HCT116 (cell line): ENCODE results near the gene RGSL1. TPM values are rescaled to one million over a fixed set of nuclear protein-coding genes. Genes with fewer than 3 reads are reported as not detected.

Experiments used
- ATAC-seq: fragments of 200-7000 bp; cut with Tn5 transposase; 2 replicates; pipeline ENCODE4 v1.9.1; 2020; ENCODE audit warnings: mild to moderate bottlenecking, moderate library complexity
- BruUV-seq: library from RNA; stranded (reverse); fragments of 400-500 nt; replicated peaks from 2 replicates; lab custom pipeline; 2021; lab: Mats Ljungman, UMichigan
- CTCF ChIA-PET: fragments of 300-600 bp; sonication (Branson Sonifier 250); formaldehyde crosslinking; loops from one replicate; lab custom pipeline; 2021; ENCODE audit warnings: antibody characterized with exemption; lab: Charles Lee
- POLR2A ChIA-PET: fragments of 300-600, 350-600 bp; sonication (Branson Sonifier 250); formaldehyde crosslinking; loops from one replicate; lab custom pipeline; 2021; ENCODE audit warnings: antibody characterized with exemption; lab: Charles Lee
- RAD21 ChIA-PET, 2 experiments: fragments of 300-600 bp; sonication (Branson Sonifier 250); formaldehyde crosslinking; loops; one replicate each; lab custom pipeline; 2023; ENCODE audit warnings: low total read pairs in 2 of 2; ENCODE audit not compliant: uncharacterized antibody in 2 of 2, unreplicated experiment in 2 of 2, low non-redundant PET in 1 of 2; lab: Charles Lee
- DNase-seq: peaks from one replicate; pipeline ENCODE4 v3.0.0-alpha.2; 2010; ENCODE audit warnings: low read depth, low spot score
- H2AFZ ChIP-seq: fragments of 200-600 bp; shearing (Covaris generic), sonication (generic); 2 replicates; pipeline ENCODE4 v1.6.1; 2017; ENCODE audit warnings: low read depth, mixed run types, mixed read lengths, antibody characterized with exemption, low read length; ENCODE audit not compliant: poor library complexity, severe bottlenecking
- H3K27ac ChIP-seq: 2 replicates; pipeline ENCODE4 v1.5.1; 2012; ENCODE audit warnings: low read depth, low read length
- H3K27me3 ChIP-seq: fragments of 200-600 bp; sonication (generic); 2 replicates; pipeline ENCODE4 v1.6.1; 2016; ENCODE audit warnings: mixed run types, low read length, mixed read lengths; ENCODE audit not compliant: insufficient read depth
- H3K36me3 ChIP-seq, 2 experiments: fragments of 200-500 bp in 1 of 2; fragments of 200-600 bp in 1 of 2; sonication (Bioruptor generic) in 1 of 2; sonication (generic) in 1 of 2; 2 replicates each; pipeline versions ENCODE4 v1.5.1 to v1.6.1; 2014 to 2016; ENCODE audit warnings: low read length in 2 of 2, inconsistent platforms in 1 of 2, mixed read lengths in 1 of 2, mixed run types in 1 of 2; ENCODE audit not compliant: insufficient read depth in 2 of 2, control insufficient read depth in 1 of 2
- H3K4me1 ChIP-seq, 2 experiments: fragments of 200-600 bp in 1 of 2; sonication (generic) in 1 of 2; 2 replicates each; pipeline versions ENCODE4 v1.5.1 to v1.6.1; 2012 to 2017; ENCODE audit warnings: low read length in 2 of 2, inconsistent platforms in 1 of 2, mild to moderate bottlenecking in 1 of 2, mixed read lengths in 1 of 2, mixed run types in 1 of 2, moderate library complexity in 1 of 2; ENCODE audit not compliant: insufficient read depth in 2 of 2, control insufficient read depth in 1 of 2
- H3K4me2 ChIP-seq: fragments of 200-600 bp; sonication (generic); 2 replicates; pipeline ENCODE4 v1.6.1; 2017; ENCODE audit warnings: mixed run types, low read length, mixed read lengths
- H3K4me3 ChIP-seq, 2 experiments: fragments of 200-600 bp in 1 of 2; sonication (generic) in 1 of 2; replicated peaks in 1 of 2; 2 replicates each; pipeline ENCODE4 v1.5.1; 2011 to 2016; ENCODE audit warnings: low read length in 2 of 2, control low read depth in 1 of 2, low read depth in 1 of 2, mild to moderate bottlenecking in 1 of 2, mixed read lengths in 1 of 2, mixed run types in 1 of 2
- H3K79me2 ChIP-seq: fragments of 200-600 bp; sonication (generic); 2 replicates; pipeline ENCODE4 v1.6.1; 2017; ENCODE audit warnings: mild to moderate bottlenecking, mixed run types, low read length, moderate library complexity, mixed read lengths; ENCODE audit not compliant: insufficient read depth
- H3K9ac ChIP-seq: fragments of 200-600 bp; sonication (generic); 2 replicates; pipeline ENCODE4 v1.6.1; 2016; ENCODE audit warnings: low read length, mixed read lengths
- H3K9me2 ChIP-seq: fragments of 200-600 bp; sonication (generic), shearing (Covaris generic); 2 replicates; pipeline ENCODE4 v1.6.1; 2017; ENCODE audit warnings: mixed run types, mild to moderate bottlenecking, moderate library complexity; ENCODE audit not compliant: insufficient read depth
- H3K9me3 ChIP-seq, 2 experiments: fragments of 200-500 bp in 1 of 2; fragments of 200-600 bp in 1 of 2; sonication (Bioruptor generic) in 1 of 2; sonication (generic) in 1 of 2; 2 replicates each; pipeline ENCODE4 v1.6.1; 2014 to 2017; ENCODE audit warnings: low read length in 2 of 2, mixed read lengths in 2 of 2, inconsistent platforms in 1 of 2, low read depth in 1 of 2, mild to moderate bottlenecking in 1 of 2, mixed run types in 1 of 2, moderate library complexity in 1 of 2; ENCODE audit not compliant: control insufficient read depth in 1 of 2, insufficient read depth in 1 of 2
- H4K20me1 ChIP-seq: fragments of 200-600 bp; sonication (generic), shearing (Covaris generic); 2 replicates; pipeline ENCODE4 v1.6.1; 2017; ENCODE audit warnings: mixed run types, mild to moderate bottlenecking, moderate library complexity; ENCODE audit not compliant: insufficient read depth
- CEBPB ChIP-seq: IDR thresholded peaks from 2 replicates; pipeline ENCODE4 v1.6.1; 2012; ENCODE audit warnings: low read depth
- CTCF ChIP-seq, 3 experiments: fragments of 200-600 bp in 1 of 3; sonication (generic) in 1 of 3; IDR thresholded peaks in 2 of 3; conservative IDR thresholded peaks in 1 of 3; 2 replicates each; pipeline ENCODE4 v1.5.1; 2012 to 2017; ENCODE audit warnings: low read depth in 2 of 3, low read length in 2 of 3, antibody characterized with exemption in 1 of 3, borderline replicate concordance in 1 of 3, control low read depth in 1 of 3, mild to moderate bottlenecking in 1 of 3, mixed read lengths in 1 of 3, mixed run types in 1 of 3, moderate library complexity in 1 of 3; ENCODE audit not compliant: insufficient read depth in 1 of 3
- EGR1 ChIP-seq: IDR thresholded peaks from 2 replicates; pipeline ENCODE4 v1.6.1; 2012; ENCODE audit warnings: low read depth
- EZH2 ChIP-seq: fragments of 200-600 bp; sonication (generic); IDR thresholded peaks from 2 replicates; pipeline ENCODE4 v1.6.1; 2017; ENCODE audit warnings: antibody characterized with exemption, mixed run types
- FOSL1 ChIP-seq: IDR thresholded peaks from 2 replicates; pipeline ENCODE4 v1.6.1; 2012; ENCODE audit warnings: low read depth
- JUND ChIP-seq: IDR thresholded peaks from 2 replicates; pipeline ENCODE4 v1.6.1; 2012
- MAX ChIP-seq: IDR thresholded peaks from 2 replicates; pipeline ENCODE4 v1.6.1; 2012
- SP1 ChIP-seq: IDR thresholded peaks from 2 replicates; pipeline ENCODE4 v1.6.1; 2012; ENCODE audit warnings: low read depth
- YY1 ChIP-seq: IDR thresholded peaks from 2 replicates; pipeline ENCODE4 v1.6.1; 2011; ENCODE audit warnings: low read length, low read depth, moderate library complexity, mild to moderate bottlenecking; ENCODE audit not compliant: insufficient replicate concordance; ENCODE audit errors: extremely low read depth
- ZFX ChIP-seq: fragments of 450-650 bp; IDR thresholded peaks from 2 replicates; pipeline ENCODE4 v1.6.1; 2017
- intact Hi-C: fragments of 100-400 bp; cut with micrococcal nuclease; formaldehyde crosslinking; loops from 2 replicates; pipeline ENCODE4 v1.10.0; 2022
- total RNA-seq: library from RNA; stranded (reverse); gene quantifications from one replicate; pipeline ENCODE4 v1.2.1, GENCODE V29; 2021; ENCODE audit not compliant: unreplicated experiment
- TF ChIP-seq, protein P1 (sequence below): IDR thresholded peaks from 2 replicates; pipeline ENCODE4 v1.6.1; 2012; ENCODE audit warnings: low read depth
- TF ChIP-seq, protein P2 (sequence below): IDR thresholded peaks from 2 replicates; pipeline ENCODE4 v1.6.1; 2011; ENCODE audit warnings: mild to moderate bottlenecking, low read length, moderate library complexity; ENCODE audit not compliant: insufficient replicate concordance; ENCODE audit errors: extremely low read depth

Gene RGSL1
- total RNA-seq, 1 experiment from 2014 or later: not detected

- RAD21 ChIA-PET: interaction anchor here (1.7 to 2.2 kb wide), 4 partner anchors 180 to 183 kb away, joined by 5 to 13 read pairs (median 10); no protein-coding TSS in a partner anchor
- Histone ChIP-seq H3K9ac (no peak overlapping the region), H3K79me2 (no peaks in the 10 kb centered on the region), H4K20me1 (no peaks in the 10 kb centered on the region), H3K9me2 (no peaks in the 10 kb centered on the region), H3K9me3 (no peaks in the 10 kb centered on the region), H3K4me3 (no peak overlapping the region), H3K36me3 (peaks cover 12 to 17% of the 10 kb centered on the region in 2 experiments; a peak in 3 of 4 replicates), H3K4me2 (no peak overlapping the region), H3K27ac (no peak overlapping the region), H3K27me3 (no peaks in the 10 kb centered on the region), H3K4me1 (peaks cover 0 to 21% of the 10 kb centered on the region in 2 experiments; a peak in 3 of 4 replicates), H2AFZ (no peak overlapping the region)
- TF ChIP-seq EZH2 (no peak), SP1 (no peak), CTCF (IDR thresholded peaks at IDR 0.05 in 2 of 3, conservative IDR thresholded peaks at IDR 0.05 in 1 of 3; ENCODE audit: borderline replicate concordance in 1 of 3, insufficient read depth in 1 of 3, low read depth in 2 of 3, low read length in 2 of 3) (no peak), ZFX (no peak), MAX (no peak), EGR1 (no peak), CEBPB (no peak), JUND (no peak), YY1 (no peak), FOSL1 (no peak)
- TF ChIP-seq, protein P1, sequence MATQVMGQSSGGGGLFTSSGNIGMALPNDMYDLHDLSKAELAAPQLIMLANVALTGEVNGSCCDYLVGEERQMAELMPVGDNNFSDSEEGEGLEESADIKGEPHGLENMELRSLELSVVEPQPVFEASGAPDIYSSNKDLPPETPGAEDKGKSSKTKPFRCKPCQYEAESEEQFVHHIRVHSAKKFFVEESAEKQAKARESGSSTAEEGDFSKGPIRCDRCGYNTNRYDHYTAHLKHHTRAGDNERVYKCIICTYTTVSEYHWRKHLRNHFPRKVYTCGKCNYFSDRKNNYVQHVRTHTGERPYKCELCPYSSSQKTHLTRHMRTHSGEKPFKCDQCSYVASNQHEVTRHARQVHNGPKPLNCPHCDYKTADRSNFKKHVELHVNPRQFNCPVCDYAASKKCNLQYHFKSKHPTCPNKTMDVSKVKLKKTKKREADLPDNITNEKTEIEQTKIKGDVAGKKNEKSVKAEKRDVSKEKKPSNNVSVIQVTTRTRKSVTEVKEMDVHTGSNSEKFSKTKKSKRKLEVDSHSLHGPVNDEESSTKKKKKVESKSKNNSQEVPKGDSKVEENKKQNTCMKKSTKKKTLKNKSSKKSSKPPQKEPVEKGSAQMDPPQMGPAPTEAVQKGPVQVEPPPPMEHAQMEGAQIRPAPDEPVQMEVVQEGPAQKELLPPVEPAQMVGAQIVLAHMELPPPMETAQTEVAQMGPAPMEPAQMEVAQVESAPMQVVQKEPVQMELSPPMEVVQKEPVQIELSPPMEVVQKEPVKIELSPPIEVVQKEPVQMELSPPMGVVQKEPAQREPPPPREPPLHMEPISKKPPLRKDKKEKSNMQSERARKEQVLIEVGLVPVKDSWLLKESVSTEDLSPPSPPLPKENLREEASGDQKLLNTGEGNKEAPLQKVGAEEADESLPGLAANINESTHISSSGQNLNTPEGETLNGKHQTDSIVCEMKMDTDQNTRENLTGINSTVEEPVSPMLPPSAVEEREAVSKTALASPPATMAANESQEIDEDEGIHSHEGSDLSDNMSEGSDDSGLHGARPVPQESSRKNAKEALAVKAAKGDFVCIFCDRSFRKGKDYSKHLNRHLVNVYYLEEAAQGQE: no peak
- TF ChIP-seq, protein P2, sequence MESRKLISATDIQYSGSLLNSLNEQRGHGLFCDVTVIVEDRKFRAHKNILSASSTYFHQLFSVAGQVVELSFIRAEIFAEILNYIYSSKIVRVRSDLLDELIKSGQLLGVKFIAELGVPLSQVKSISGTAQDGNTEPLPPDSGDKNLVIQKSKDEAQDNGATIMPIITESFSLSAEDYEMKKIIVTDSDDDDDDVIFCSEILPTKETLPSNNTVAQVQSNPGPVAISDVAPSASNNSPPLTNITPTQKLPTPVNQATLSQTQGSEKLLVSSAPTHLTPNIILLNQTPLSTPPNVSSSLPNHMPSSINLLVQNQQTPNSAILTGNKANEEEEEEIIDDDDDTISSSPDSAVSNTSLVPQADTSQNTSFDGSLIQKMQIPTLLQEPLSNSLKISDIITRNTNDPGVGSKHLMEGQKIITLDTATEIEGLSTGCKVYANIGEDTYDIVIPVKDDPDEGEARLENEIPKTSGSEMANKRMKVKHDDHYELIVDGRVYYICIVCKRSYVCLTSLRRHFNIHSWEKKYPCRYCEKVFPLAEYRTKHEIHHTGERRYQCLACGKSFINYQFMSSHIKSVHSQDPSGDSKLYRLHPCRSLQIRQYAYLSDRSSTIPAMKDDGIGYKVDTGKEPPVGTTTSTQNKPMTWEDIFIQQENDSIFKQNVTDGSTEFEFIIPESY: no peak
- no peak for DNase-seq
- POLR2A ChIA-PET: interaction anchor here (4.6 kb wide), 1 partner anchor 181 kb away, joined by 39 read pairs; no protein-coding TSS in a partner anchor
- no TSS peak for BruUV-seq
- intact Hi-C loops: loop anchor here (1.0 kb wide), 1 partner anchor 182 kb away; no protein-coding TSS in a partner anchor
- CTCF ChIA-PET: interaction anchor here (1.2 to 17.3 kb wide), 4 partner anchors 11 to 184 kb away, joined by 3 to 412 read pairs (median 4); partner anchors contain the start of gene NPL
- ATAC-seq: no peak
Observed at GRCh38 chr1:182601913-182602312, 152.0 kb downstream of the RGSL1 start.
